Liver (tissue), 9 donors: Measurements from ENCODE around the gene FBXO28. TPM values are rescaled to one million over a fixed set of nuclear protein-coding genes. Genes with fewer than 3 reads are reported as not detected.
"Not testable (repeated sequence)": the region's sequence is repeated elsewhere in the genome, so short reads cannot be mapped to it uniquely, and the experiment has no call there.

Source experiments
- DNase-seq: peaks from one replicate; pipeline ENCODE4 v3.0.0-alpha.2; 2017; ENCODE audit warnings: low spot score
- H3K27ac ChIP-seq, 2 donors: one replicate each; pipeline ENCODE4 v1.7.0; 2013; ENCODE audit warnings: inconsistent platforms in 2 of 2, low read length in 2 of 2, control low read depth in 1 of 2, low read depth in 1 of 2, mild to moderate bottlenecking in 1 of 2
- H3K27me3 ChIP-seq, 4 donors: one replicate each; pipeline versions ENCODE4 v1.6.1 to v1.7.0; 2013; ENCODE audit warnings: low read length in 3 of 4, inconsistent platforms in 1 of 4, mild to moderate bottlenecking in 1 of 4, moderate library complexity in 1 of 4; ENCODE audit not compliant: control insufficient read depth in 4 of 4, insufficient read depth in 4 of 4
- H3K36me3 ChIP-seq, 4 donors: one replicate each; pipeline versions ENCODE4 v1.6.1 to v1.7.0; 2013; ENCODE audit warnings: low read length in 3 of 4, mild to moderate bottlenecking in 3 of 4, low read depth in 1 of 4, moderate library complexity in 1 of 4; ENCODE audit not compliant: control insufficient read depth in 4 of 4, insufficient read depth in 3 of 4
- H3K4me1 ChIP-seq, 4 donors: one replicate each; pipeline versions ENCODE4 v1.6.1 to v1.7.0; 2013; ENCODE audit warnings: low read length in 3 of 4, mild to moderate bottlenecking in 3 of 4, moderate library complexity in 1 of 4; ENCODE audit not compliant: control insufficient read depth in 4 of 4, insufficient read depth in 4 of 4
- H3K4me3 ChIP-seq, 3 donors: one replicate each; pipeline versions ENCODE4 v1.6.1 to v1.7.0; 2013; ENCODE audit warnings: low read length in 3 of 3, control low read depth in 1 of 3, low read depth in 1 of 3, mild to moderate bottlenecking in 1 of 3
- H3K9ac ChIP-seq, 2 donors: one replicate each; pipeline ENCODE4 v1.7.0; 2013; ENCODE audit warnings: low read length in 2 of 2, mild to moderate bottlenecking in 2 of 2, moderate library complexity in 2 of 2, control low read depth in 1 of 2, low read depth in 1 of 2
- H3K9me3 ChIP-seq, 4 donors: one replicate each; pipeline versions ENCODE4 v1.6.1 to v1.7.0; 2013; ENCODE audit warnings: low read length in 3 of 4; ENCODE audit not compliant: control insufficient read depth in 4 of 4
- EGR1 ChIP-seq, 2 donors: IDR thresholded peaks; 2 replicates each; pipeline ENCODE4 v1.6.1; 2016 to 2018; ENCODE audit warnings: antibody characterized with exemption in 2 of 2, low read depth in 2 of 2
- FOXA1 ChIP-seq: IDR thresholded peaks from 2 replicates; pipeline ENCODE4 v1.6.1; 2016; ENCODE audit warnings: antibody characterized with exemption
- FOXA2 ChIP-seq: IDR thresholded peaks from 2 replicates; pipeline ENCODE4 v1.6.1; 2016; ENCODE audit warnings: antibody characterized with exemption
- GABPA ChIP-seq, 2 donors: IDR thresholded peaks in 1 of 2; conservative IDR thresholded peaks in 1 of 2; 2 replicates each; pipeline ENCODE4 v1.6.1; 2016; ENCODE audit warnings: antibody characterized with exemption in 2 of 2, mild to moderate bottlenecking in 1 of 2, moderate library complexity in 1 of 2
- HNF4A ChIP-seq, 2 donors: conservative IDR thresholded peaks; 2 replicates each; pipeline ENCODE4 v1.6.1; 2016; ENCODE audit warnings: antibody characterized with exemption in 2 of 2, mild to moderate bottlenecking in 2 of 2
- HNF4G ChIP-seq: IDR thresholded peaks from 2 replicates; pipeline ENCODE4 v1.6.1; 2016; ENCODE audit warnings: antibody characterized with exemption
- JUND ChIP-seq, 2 donors: IDR thresholded peaks; 2 replicates each; pipeline ENCODE4 v1.6.1; 2016; ENCODE audit warnings: antibody characterized with exemption in 2 of 2
- NR2F2 ChIP-seq: IDR thresholded peaks from 2 replicates; pipeline ENCODE4 v1.6.1; 2016; ENCODE audit warnings: antibody characterized with exemption
- RAD21 ChIP-seq, 2 donors: IDR thresholded peaks; 2 replicates each; pipeline ENCODE4 v1.6.1; 2016; ENCODE audit warnings: antibody characterized with exemption in 2 of 2, mild to moderate bottlenecking in 2 of 2
- RXRA ChIP-seq, 2 donors: IDR thresholded peaks; 2 replicates each; pipeline ENCODE4 v1.6.1; 2017 to 2018; ENCODE audit warnings: antibody characterized with exemption in 2 of 2, mild to moderate bottlenecking in 1 of 2
- SP1 ChIP-seq: IDR thresholded peaks from 2 replicates; pipeline ENCODE4 v1.6.1; 2018; ENCODE audit warnings: antibody characterized with exemption, mild to moderate bottlenecking
- TAF1 ChIP-seq: conservative IDR thresholded peaks from 2 replicates; pipeline ENCODE4 v1.6.1; 2016; ENCODE audit warnings: antibody characterized with exemption, mild to moderate bottlenecking
- YY1 ChIP-seq: IDR thresholded peaks from 2 replicates; pipeline ENCODE4 v1.6.1; 2016; ENCODE audit warnings: antibody characterized with exemption, mild to moderate bottlenecking
- ZBTB33 ChIP-seq: IDR thresholded peaks from 2 replicates; pipeline ENCODE4 v1.6.1; 2016; ENCODE audit warnings: antibody characterized with exemption
- WGBS: extraction: QIAGEN DNeasy Blood & Tissue Kit; methylation state at CpG from one replicate; pipeline ENCODE4 v1.1.7; 2013; 5-methylcytosine and 5-hydroxymethylcytosine counted together
- polyA plus RNA-seq, 2 donors: library from polyadenylated mRNA; stranded (reverse) in 1 of 2; unstranded in 1 of 2; fragments of 200-250 nt in 1 of 2; fragments of >200 nt in 1 of 2; fragmentation: Nextera tagmentation in 1 of 2; extraction: Ambion mirVana in 1 of 2; gene quantifications; one replicate each; pipeline versions ENCODE4 v1.2.1 to v1.2.3, GENCODE V29; 2013 to 2015
- total RNA-seq, 2 donors: library from RNA; depleted of rRNA; stranded (reverse); fragments of >200 nt; gene quantifications; one replicate each; pipeline ENCODE4 v1.2.3, GENCODE V29; 2014
- TF ChIP-seq, protein P1 (sequence below): IDR thresholded peaks from 2 replicates; pipeline ENCODE4 v1.6.1; 2016; ENCODE audit warnings: antibody characterized with exemption
- TF ChIP-seq, protein P2 (sequence below): IDR thresholded peaks from 2 replicates; pipeline ENCODE4 v1.6.1; 2016; ENCODE audit warnings: antibody characterized with exemption, mild to moderate bottlenecking
- TF ChIP-seq, protein P3 (sequence below): fragments of 150-350 bp; IDR thresholded peaks from 2 replicates; pipeline ENCODE4 v1.5.1; 2017; ENCODE audit warnings: improper control_type of control experiment, low read depth, low read length; ENCODE audit not compliant: missing input control
- TF ChIP-seq, protein P4 (sequence below): IDR thresholded peaks from 2 replicates; pipeline ENCODE4 v1.6.1; 2016; ENCODE audit warnings: antibody characterized with exemption
- donor health status: healthy.
- donor health status: healthy.
- donor health status: healthy.
- donor health status: healthy.
- donor health status: healthy.

The FBXO28 gene
- total and polyA plus RNA-seq, 4 donors = 6.7 to 23.1 (median 13.1) TPM

- DNase-seq = no peak
- Histone ChIP-seq H3K27me3 (no peaks in the 10 kb centered on the region), H3K4me1 (peaks cover 2 to 22% (median 21%) of the 10 kb centered on the region in 4 donors), H3K9me3 (no peaks in the 10 kb centered on the region), H3K27ac (peak overlapping the region; percentile 28 to 46), H3K4me3 (no peak overlapping the region), H3K36me3 (no peaks in the 10 kb centered on the region), H3K9ac (no peak overlapping the region)
- WGBS = 22% methylated on average over 4 of the region's 4 CpGs
- no peak for TF ChIP-seq GABPA (IDR thresholded peaks at IDR 0.05 in 1 of 2, conservative IDR thresholded peaks at IDR 0.05 in 1 of 2)
- no peak for TF ChIP-seq FOXA1
- TF ChIP-seq JUND (IDR thresholded peaks at IDR 0.05) = no peak
- no peak for TF ChIP-seq HNF4A (conservative IDR thresholded peaks at IDR 0.05)
- TF ChIP-seq TAF1 = no peak
- no peak for TF ChIP-seq SP1
- TF ChIP-seq, protein P1, sequence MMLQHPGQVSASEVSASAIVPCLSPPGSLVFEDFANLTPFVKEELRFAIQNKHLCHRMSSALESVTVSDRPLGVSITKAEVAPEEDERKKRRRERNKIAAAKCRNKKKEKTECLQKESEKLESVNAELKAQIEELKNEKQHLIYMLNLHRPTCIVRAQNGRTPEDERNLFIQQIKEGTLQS = no peak
Measured at GRCh38 chr1:224205438-224205840, 91.5 kb downstream of the FBXO28 start.

- not testable (repeated sequence) for H3K9me3 ChIP-seq, H3K27me3 ChIP-seq, H3K9ac ChIP-seq, DNase-seq, H3K36me3 ChIP-seq, H3K4me3 ChIP-seq
- Histone ChIP-seq H3K4me1 (peaks cover 2 to 26% (median 23%) of the 10 kb centered on the region in 4 donors), H3K27ac (peak overlapping the region; percentile 28 to 46)
- WGBS = 61% methylated on average over 10 of the region's 10 CpGs
Measured at GRCh38 chr1:224205931-224206538, 92.1 kb downstream of the FBXO28 start.

- no peaks in the 10 kb centered on the region for H3K27me3 ChIP-seq
- DNase-seq = no peak
- TF ChIP-seq YY1 = no peak
- TF ChIP-seq, protein P2, sequence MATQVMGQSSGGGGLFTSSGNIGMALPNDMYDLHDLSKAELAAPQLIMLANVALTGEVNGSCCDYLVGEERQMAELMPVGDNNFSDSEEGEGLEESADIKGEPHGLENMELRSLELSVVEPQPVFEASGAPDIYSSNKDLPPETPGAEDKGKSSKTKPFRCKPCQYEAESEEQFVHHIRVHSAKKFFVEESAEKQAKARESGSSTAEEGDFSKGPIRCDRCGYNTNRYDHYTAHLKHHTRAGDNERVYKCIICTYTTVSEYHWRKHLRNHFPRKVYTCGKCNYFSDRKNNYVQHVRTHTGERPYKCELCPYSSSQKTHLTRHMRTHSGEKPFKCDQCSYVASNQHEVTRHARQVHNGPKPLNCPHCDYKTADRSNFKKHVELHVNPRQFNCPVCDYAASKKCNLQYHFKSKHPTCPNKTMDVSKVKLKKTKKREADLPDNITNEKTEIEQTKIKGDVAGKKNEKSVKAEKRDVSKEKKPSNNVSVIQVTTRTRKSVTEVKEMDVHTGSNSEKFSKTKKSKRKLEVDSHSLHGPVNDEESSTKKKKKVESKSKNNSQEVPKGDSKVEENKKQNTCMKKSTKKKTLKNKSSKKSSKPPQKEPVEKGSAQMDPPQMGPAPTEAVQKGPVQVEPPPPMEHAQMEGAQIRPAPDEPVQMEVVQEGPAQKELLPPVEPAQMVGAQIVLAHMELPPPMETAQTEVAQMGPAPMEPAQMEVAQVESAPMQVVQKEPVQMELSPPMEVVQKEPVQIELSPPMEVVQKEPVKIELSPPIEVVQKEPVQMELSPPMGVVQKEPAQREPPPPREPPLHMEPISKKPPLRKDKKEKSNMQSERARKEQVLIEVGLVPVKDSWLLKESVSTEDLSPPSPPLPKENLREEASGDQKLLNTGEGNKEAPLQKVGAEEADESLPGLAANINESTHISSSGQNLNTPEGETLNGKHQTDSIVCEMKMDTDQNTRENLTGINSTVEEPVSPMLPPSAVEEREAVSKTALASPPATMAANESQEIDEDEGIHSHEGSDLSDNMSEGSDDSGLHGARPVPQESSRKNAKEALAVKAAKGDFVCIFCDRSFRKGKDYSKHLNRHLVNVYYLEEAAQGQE = no peak
- TF ChIP-seq EGR1 (IDR thresholded peaks at IDR 0.05; ENCODE audit: low read depth in 2 of 2) = no peak
- TF ChIP-seq, protein P1 = no peak
- peak in 1 of 2 donors; percentile 27 for TF ChIP-seq RXRA (IDR thresholded peaks at IDR 0.05)
- TF ChIP-seq ZBTB33 = no peak
- no peak for TF ChIP-seq SP1
- peak; percentile 33 to 34 for TF ChIP-seq HNF4A (conservative IDR thresholded peaks at IDR 0.05)
- TF ChIP-seq RAD21 (IDR thresholded peaks at IDR 0.05) = no peak
- TF ChIP-seq FOXA2 = no peak
- TF ChIP-seq, protein P3, sequence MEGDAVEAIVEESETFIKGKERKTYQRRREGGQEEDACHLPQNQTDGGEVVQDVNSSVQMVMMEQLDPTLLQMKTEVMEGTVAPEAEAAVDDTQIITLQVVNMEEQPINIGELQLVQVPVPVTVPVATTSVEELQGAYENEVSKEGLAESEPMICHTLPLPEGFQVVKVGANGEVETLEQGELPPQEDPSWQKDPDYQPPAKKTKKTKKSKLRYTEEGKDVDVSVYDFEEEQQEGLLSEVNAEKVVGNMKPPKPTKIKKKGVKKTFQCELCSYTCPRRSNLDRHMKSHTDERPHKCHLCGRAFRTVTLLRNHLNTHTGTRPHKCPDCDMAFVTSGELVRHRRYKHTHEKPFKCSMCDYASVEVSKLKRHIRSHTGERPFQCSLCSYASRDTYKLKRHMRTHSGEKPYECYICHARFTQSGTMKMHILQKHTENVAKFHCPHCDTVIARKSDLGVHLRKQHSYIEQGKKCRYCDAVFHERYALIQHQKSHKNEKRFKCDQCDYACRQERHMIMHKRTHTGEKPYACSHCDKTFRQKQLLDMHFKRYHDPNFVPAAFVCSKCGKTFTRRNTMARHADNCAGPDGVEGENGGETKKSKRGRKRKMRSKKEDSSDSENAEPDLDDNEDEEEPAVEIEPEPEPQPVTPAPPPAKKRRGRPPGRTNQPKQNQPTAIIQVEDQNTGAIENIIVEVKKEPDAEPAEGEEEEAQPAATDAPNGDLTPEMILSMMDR = no peak
- TF ChIP-seq, protein P4, sequence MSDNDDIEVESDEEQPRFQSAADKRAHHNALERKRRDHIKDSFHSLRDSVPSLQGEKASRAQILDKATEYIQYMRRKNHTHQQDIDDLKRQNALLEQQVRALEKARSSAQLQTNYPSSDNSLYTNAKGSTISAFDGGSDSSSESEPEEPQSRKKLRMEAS = no peak
- TF ChIP-seq JUND (IDR thresholded peaks at IDR 0.05) = no peak
- TF ChIP-seq FOXA1 = no peak
- TF ChIP-seq NR2F2 = no peak
- no peak for TF ChIP-seq HNF4G
- no peak overlapping the region for H3K4me3 ChIP-seq
- no peaks in the 10 kb centered on the region for H3K36me3 ChIP-seq
- no peak overlapping the region for H3K9ac ChIP-seq
- 30% methylated on average over 4 of the region's 4 CpGs for WGBS
- H3K9me3 ChIP-seq = no peaks in the 10 kb centered on the region
- peaks cover 2 to 20% (median 19%) of the 10 kb centered on the region in 4 donors for H3K4me1 ChIP-seq
- H3K27ac ChIP-seq = peak overlapping the region in 1 of 2 donors; percentile 37
Measured at GRCh38 chr1:224211206-224211962, 97.5 kb downstream of the FBXO28 start.
